COLO829 (cell line): Measurements from ENCODE around the gene SLAMF9.

Source experiments
- DNase-seq: peaks from one replicate; pipeline ENCODE4 v3.0.0; 2012; ENCODE audit warnings: low spot score

SLAMF9 gene

GRCh38 chr1:159945483-159946241 is 8.4 kb downstream of the SLAMF9 start, which contains the start of gene IGSF9:
IGSF9 (minus strand) TSS chr1:159945613; CDS start chr1:159943454, 2,159 bp downstream.
- DNase-seq: no peak

- DNase-seq: no peak
Measured at GRCh38 chr1:159944623-159945455, 9.2 kb downstream of the SLAMF9 start.

- DNase-seq: no peak
Measured at GRCh38 chr1:159943908-159944622, 10.0 kb downstream of the SLAMF9 start.

GRCh38 chr1:159943278-159943640 is 10.8 kb downstream of the SLAMF9 start:
- no peak for DNase-seq

- no peak for DNase-seq
Measured at GRCh38 chr1:159942632-159943277, 11.3 kb downstream of the SLAMF9 start.

GRCh38 chr1:159941591-159942560 is 12.2 kb downstream of the SLAMF9 start:
- no peak for DNase-seq

- DNase-seq: no peak
Measured at GRCh38 chr1:159941141-159941540, 12.9 kb downstream of the SLAMF9 start.

GRCh38 chr1:159940006-159940620 is 13.9 kb downstream of the SLAMF9 start:
- DNase-seq: no peak

GRCh38 chr1:159939678-159940002 is 14.4 kb downstream of the SLAMF9 start:
- DNase-seq: no peak

- DNase-seq: no peak
Measured at GRCh38 chr1:159938905-159939677, 14.9 kb downstream of the SLAMF9 start.

- DNase-seq: no peak
Measured at GRCh38 chr1:159938211-159938852, 15.7 kb downstream of the SLAMF9 start.

GRCh38 chr1:159937054-159937750 is 16.8 kb downstream of the SLAMF9 start:
- DNase-seq: no peak

GRCh38 chr1:159936273-159936904 is 17.6 kb downstream of the SLAMF9 start:
- peak; percentile 90 for DNase-seq

- no peak for DNase-seq
Measured at GRCh38 chr1:159935719-159936272, 18.2 kb downstream of the SLAMF9 start.

- DNase-seq: no peak
Measured at GRCh38 chr1:159935305-159935704, 18.7 kb downstream of the SLAMF9 start.

- no peak for DNase-seq
Measured at GRCh38 chr1:159934136-159935039, 19.6 kb downstream of the SLAMF9 start.

GRCh38 chr1:159933347-159933746 is 20.7 kb downstream of the SLAMF9 start:
- no peak for DNase-seq
